ENCODE measurements around the gene POLR1E.

The POLR1E gene

DNA sequence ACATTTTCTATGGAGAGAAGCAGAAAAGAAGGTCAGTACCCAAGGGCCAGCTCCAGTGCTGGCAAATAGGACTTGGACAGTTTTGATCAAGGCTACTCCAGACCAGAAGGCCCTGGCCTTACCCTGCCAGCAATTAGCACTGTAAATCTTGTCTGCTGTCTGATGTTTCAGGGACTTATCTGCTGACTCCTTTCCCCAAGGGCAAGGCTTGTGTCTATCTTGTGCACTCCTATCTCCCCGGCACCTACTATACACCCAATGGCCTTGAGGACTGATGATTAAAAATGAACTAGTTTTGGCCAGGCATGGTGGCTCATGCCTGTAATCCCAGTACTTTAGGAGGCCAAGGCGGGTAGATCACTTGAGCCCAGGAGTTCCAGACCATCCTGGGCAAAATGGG is 37.2 kb downstream of the POLR1E start:
- no peak overlapping the region for H3K27ac ChIP-seq (replicated peaks)
- no peak overlapping the region for H3K4me3 ChIP-seq (replicated peaks; ENCODE audit: insufficient read depth, low read length)
- H3K27me3 ChIP-seq (ENCODE audit: insufficient read depth, poor library complexity, severe bottlenecking), result no peaks in the 10 kb centered on the region
- TF ChIP-seq, protein P1, sequence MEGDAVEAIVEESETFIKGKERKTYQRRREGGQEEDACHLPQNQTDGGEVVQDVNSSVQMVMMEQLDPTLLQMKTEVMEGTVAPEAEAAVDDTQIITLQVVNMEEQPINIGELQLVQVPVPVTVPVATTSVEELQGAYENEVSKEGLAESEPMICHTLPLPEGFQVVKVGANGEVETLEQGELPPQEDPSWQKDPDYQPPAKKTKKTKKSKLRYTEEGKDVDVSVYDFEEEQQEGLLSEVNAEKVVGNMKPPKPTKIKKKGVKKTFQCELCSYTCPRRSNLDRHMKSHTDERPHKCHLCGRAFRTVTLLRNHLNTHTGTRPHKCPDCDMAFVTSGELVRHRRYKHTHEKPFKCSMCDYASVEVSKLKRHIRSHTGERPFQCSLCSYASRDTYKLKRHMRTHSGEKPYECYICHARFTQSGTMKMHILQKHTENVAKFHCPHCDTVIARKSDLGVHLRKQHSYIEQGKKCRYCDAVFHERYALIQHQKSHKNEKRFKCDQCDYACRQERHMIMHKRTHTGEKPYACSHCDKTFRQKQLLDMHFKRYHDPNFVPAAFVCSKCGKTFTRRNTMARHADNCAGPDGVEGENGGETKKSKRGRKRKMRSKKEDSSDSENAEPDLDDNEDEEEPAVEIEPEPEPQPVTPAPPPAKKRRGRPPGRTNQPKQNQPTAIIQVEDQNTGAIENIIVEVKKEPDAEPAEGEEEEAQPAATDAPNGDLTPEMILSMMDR (IDR thresholded peaks at IDR 0.05; ENCODE audit: insufficient read depth, low read length), result no peak
- TF ChIP-seq POLR2AphosphoS5 (IDR thresholded peaks at IDR 0.05; ENCODE audit: low read depth) (no peak), SPI1 (IDR thresholded peaks at IDR 0.05; ENCODE audit: borderline replicate concordance, low read depth) (no peak), GABPA (IDR thresholded peaks at IDR 0.05; ENCODE audit: low read depth) (no peak)
- TF ChIP-seq, protein P2, sequence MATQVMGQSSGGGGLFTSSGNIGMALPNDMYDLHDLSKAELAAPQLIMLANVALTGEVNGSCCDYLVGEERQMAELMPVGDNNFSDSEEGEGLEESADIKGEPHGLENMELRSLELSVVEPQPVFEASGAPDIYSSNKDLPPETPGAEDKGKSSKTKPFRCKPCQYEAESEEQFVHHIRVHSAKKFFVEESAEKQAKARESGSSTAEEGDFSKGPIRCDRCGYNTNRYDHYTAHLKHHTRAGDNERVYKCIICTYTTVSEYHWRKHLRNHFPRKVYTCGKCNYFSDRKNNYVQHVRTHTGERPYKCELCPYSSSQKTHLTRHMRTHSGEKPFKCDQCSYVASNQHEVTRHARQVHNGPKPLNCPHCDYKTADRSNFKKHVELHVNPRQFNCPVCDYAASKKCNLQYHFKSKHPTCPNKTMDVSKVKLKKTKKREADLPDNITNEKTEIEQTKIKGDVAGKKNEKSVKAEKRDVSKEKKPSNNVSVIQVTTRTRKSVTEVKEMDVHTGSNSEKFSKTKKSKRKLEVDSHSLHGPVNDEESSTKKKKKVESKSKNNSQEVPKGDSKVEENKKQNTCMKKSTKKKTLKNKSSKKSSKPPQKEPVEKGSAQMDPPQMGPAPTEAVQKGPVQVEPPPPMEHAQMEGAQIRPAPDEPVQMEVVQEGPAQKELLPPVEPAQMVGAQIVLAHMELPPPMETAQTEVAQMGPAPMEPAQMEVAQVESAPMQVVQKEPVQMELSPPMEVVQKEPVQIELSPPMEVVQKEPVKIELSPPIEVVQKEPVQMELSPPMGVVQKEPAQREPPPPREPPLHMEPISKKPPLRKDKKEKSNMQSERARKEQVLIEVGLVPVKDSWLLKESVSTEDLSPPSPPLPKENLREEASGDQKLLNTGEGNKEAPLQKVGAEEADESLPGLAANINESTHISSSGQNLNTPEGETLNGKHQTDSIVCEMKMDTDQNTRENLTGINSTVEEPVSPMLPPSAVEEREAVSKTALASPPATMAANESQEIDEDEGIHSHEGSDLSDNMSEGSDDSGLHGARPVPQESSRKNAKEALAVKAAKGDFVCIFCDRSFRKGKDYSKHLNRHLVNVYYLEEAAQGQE (IDR thresholded peaks at IDR 0.05; ENCODE audit: insufficient replicate concordance, low read depth), result no peak
- DNase-seq (ENCODE audit: low read depth in 1 of 2, low spot score in 1 of 2), result no peak

DNA sequence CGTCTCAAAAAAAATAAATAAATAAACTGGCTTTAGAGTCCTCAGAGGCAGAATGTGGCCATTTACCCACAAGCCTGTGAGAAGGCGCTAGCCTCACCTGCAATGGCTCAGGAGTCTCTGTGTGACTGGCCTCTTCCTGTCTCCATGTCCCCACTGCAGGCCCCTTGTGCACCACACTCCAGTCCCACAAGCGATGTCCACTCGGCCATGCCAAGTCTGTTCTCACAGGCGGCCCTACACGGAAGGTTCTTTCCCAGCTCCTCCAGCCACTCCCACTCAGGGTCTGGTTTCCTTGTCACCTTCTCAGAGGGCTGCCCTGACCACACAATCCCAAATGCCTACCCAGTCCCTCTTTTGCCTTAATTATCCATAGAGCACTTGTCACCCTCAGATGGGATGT is 38.2 kb downstream of the POLR1E start:
- H3K27me3 ChIP-seq (ENCODE audit: insufficient read depth, poor library complexity, severe bottlenecking), result no peaks in the 10 kb centered on the region
- no peak overlapping the region for H3K27ac ChIP-seq (replicated peaks)
- no peak for DNase-seq (ENCODE audit: low read depth in 1 of 2, low spot score in 1 of 2)
- no peak overlapping the region for H3K4me3 ChIP-seq (replicated peaks; ENCODE audit: insufficient read depth, low read length)
- TF ChIP-seq, protein P2 (IDR thresholded peaks at IDR 0.05; ENCODE audit: insufficient replicate concordance, low read depth), result no peak
- TF ChIP-seq SPI1 (IDR thresholded peaks at IDR 0.05; ENCODE audit: borderline replicate concordance, low read depth) (no peak), GABPA (IDR thresholded peaks at IDR 0.05; ENCODE audit: low read depth) (no peak), POLR2AphosphoS5 (IDR thresholded peaks at IDR 0.05; ENCODE audit: low read depth) (no peak)
- TF ChIP-seq, protein P1 (IDR thresholded peaks at IDR 0.05; ENCODE audit: insufficient read depth, low read length), result no peak

DNA sequence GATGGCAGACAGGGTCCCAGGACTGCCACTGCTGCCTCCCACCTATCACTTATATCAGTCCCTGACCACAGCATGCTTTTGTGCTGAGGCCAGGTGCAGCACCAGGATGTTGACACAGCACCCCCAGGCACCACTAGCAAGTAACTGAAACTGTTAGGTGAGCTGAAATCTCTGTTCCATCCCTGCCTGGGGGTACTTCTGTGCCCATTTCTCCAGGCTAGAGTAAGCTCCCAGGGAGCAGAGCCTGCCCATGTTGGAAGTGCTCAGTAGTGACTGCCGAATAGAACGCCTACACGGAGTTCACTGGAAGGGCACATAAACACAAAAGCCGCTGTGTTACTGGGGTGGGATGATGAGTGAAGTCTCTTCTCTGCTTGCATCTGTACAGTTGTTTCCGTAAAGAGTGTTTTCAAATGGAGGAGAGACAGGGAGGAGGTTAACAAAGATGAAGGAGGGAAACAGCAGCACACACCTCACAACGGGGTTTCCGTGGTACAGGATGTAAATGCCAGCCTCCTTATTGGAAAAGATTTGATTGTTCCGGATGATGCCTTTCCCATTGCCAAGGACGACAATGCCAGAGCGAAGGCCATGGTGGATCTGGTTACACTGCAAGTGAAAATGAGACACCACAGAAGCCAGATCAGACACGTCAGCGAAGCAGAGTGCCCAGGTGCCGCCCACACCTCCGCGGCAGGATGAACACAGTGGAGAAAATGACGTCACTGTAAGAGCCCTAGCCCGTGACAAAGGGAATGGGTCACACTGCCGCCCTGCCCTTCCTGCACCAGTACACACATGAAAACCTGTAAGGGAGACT is 43.1 kb downstream of the POLR1E start:
- TF ChIP-seq SPI1 (IDR thresholded peaks at IDR 0.05; ENCODE audit: borderline replicate concordance, low read depth), result no peak
- no peak for TF ChIP-seq POLR2AphosphoS5 (IDR thresholded peaks at IDR 0.05; ENCODE audit: low read depth)
- TF ChIP-seq, protein P1 (IDR thresholded peaks at IDR 0.05; ENCODE audit: insufficient read depth, low read length), result no peak
- TF ChIP-seq GABPA (IDR thresholded peaks at IDR 0.05; ENCODE audit: low read depth), result no peak
- TF ChIP-seq, protein P2 (IDR thresholded peaks at IDR 0.05; ENCODE audit: insufficient replicate concordance, low read depth), result no peak
- H3K27me3 ChIP-seq (ENCODE audit: insufficient read depth, poor library complexity, severe bottlenecking), result no peaks in the 10 kb centered on the region
- DNase-seq (ENCODE audit: low read depth in 1 of 2, low spot score in 1 of 2), result no peak
- no peak overlapping the region for H3K27ac ChIP-seq (replicated peaks)
- no peak overlapping the region for H3K4me3 ChIP-seq (replicated peaks; ENCODE audit: insufficient read depth, low read length)

All from HL-60 (cell line).